Subcutaneous abdominal adipose tissue (tissue), 5 donors: ENCODE results near the gene TAOK2.
"Not testable (repeated sequence)": the region's sequence is repeated elsewhere in the genome, so short reads cannot be mapped to it uniquely, and the experiment has no call there.

Experiments
- H3K27ac ChIP-seq: one replicate; pipeline ENCODE4 v1.7.0; 2013; ENCODE audit warnings: low read depth, mild to moderate bottlenecking, inconsistent platforms, low read length, moderate library complexity
- H3K27me3 ChIP-seq, 5 donors: one replicate each; pipeline ENCODE4 v1.7.0; 2013; ENCODE audit warnings: low read length in 5 of 5, inconsistent platforms in 1 of 5; ENCODE audit not compliant: control insufficient read depth in 5 of 5, insufficient read depth in 4 of 5
- H3K36me3 ChIP-seq, 5 donors: one replicate each; pipeline ENCODE4 v1.7.0; 2013; ENCODE audit warnings: low read length in 5 of 5; ENCODE audit not compliant: control insufficient read depth in 5 of 5, insufficient read depth in 5 of 5
- H3K4me1 ChIP-seq, 5 donors: one replicate each; pipeline ENCODE4 v1.7.0; 2013; ENCODE audit warnings: low read length in 5 of 5, mild to moderate bottlenecking in 3 of 5, moderate library complexity in 1 of 5; ENCODE audit not compliant: control insufficient read depth in 5 of 5, insufficient read depth in 5 of 5
- H3K4me3 ChIP-seq, 5 donors: one replicate each; pipeline ENCODE4 v1.7.0; 2013; ENCODE audit warnings: low read length in 5 of 5, low read depth in 1 of 5
- H3K9ac ChIP-seq, 5 donors: one replicate each; pipeline ENCODE4 v1.7.0; 2013; ENCODE audit warnings: low read length in 5 of 5, mild to moderate bottlenecking in 4 of 5, moderate library complexity in 3 of 5
- H3K9me3 ChIP-seq, 5 donors: one replicate each; pipeline ENCODE4 v1.7.0; 2013; ENCODE audit warnings: low read length in 5 of 5; ENCODE audit not compliant: control insufficient read depth in 5 of 5
- donor health status: healthy.
- donor health status: healthy.
- donor health status: healthy.
- donor health status: healthy.
- donor health status: healthy.

TAOK2 gene

GRCh38 chr16:29973384-29974246 is at the start of gene TAOK2:
Gene TAOK2, plus strand, starts transcription at chr16:29973868. Its CDS starts 3,905 bp downstream, at chr16:29977773.
- H3K36me3 ChIP-seq: peaks cover under 1 to 36% (median 22%) of the 10 kb centered on the region in 5 donors
- peak within 1 kb of the TSS; percentile 81 to 93 (median 87) for H3K9ac ChIP-seq
- H3K27me3 ChIP-seq: no peaks in the 10 kb centered on the region
- H3K4me3 ChIP-seq: peak within 1 kb of the TSS; percentile 86 to 98 (median 90)
- peak within 1 kb of the TSS; percentile 69 for H3K27ac ChIP-seq
- H3K9me3 ChIP-seq: no peaks in the 10 kb centered on the region
- H3K4me1 ChIP-seq: peaks cover 12 to 53% (median 39%) of the 10 kb centered on the region in 5 donors

- Histone ChIP-seq H3K27ac (peak overlapping the region; percentile 37), H3K36me3 (peaks cover 7 to 27% (median 17%) of the 10 kb centered on the region in 5 donors), H3K9me3 (no peaks in the 10 kb centered on the region), H3K4me3 (peak overlapping the region; percentile 84 to 96 (median 90)), H3K27me3 (no peaks in the 10 kb centered on the region), H3K4me1 (peaks cover 11 to 22% (median 19%) of the 10 kb centered on the region in 5 donors), H3K9ac (peak overlapping the region; percentile 73 to 94 (median 82))
Measured at GRCh38 chr16:29925105-29925756, 48.4 kb upstream of the TAOK2 start.

GRCh38 chr16:29925781-29926710 is 47.6 kb upstream of the TAOK2 start, which contains the start of gene KCTD13:
Gene KCTD13, minus strand, starts transcription at chr16:29926226. Its CDS starts 193 bp downstream, at chr16:29926033.
- H3K4me1 ChIP-seq: peaks cover 11 to 22% (median 19%) of the 10 kb centered on the region in 5 donors
- no peaks in the 10 kb centered on the region for H3K27me3 ChIP-seq
- peak within 1 kb of the TSS; percentile 84 to 96 (median 90) for H3K4me3 ChIP-seq
- peak within 1 kb of the TSS; percentile 81 for H3K27ac ChIP-seq
- H3K9me3 ChIP-seq: no peaks in the 10 kb centered on the region
- H3K36me3 ChIP-seq: peaks cover under 1 to 19% (median 9%) of the 10 kb centered on the region in 5 donors
- peak within 1 kb of the TSS; percentile 77 to 94 (median 82) for H3K9ac ChIP-seq

GRCh38 chr16:29926711-29927052 is 47.0 kb upstream of the TAOK2 start:
- Histone ChIP-seq H3K27me3 (no peaks in the 10 kb centered on the region), H3K4me3 (peak overlapping the region; percentile 84 to 96 (median 89)), H3K9me3 (no peaks in the 10 kb centered on the region), H3K36me3 (peaks cover 0 to 13% (median 6%) of the 10 kb centered on the region in 5 donors), H3K9ac (peak overlapping the region; percentile 69 to 94 (median 81)), H3K4me1 (peaks cover 11 to 22% (median 19%) of the 10 kb centered on the region in 5 donors), H3K27ac (peak overlapping the region; percentile 81)

- H3K4me3 ChIP-seq: peak overlapping the region; percentile 84 to 96 (median 89)
- peaks cover 0 to 8% (median 6%) of the 10 kb centered on the region in 5 donors for H3K36me3 ChIP-seq
- H3K9ac ChIP-seq: peak overlapping the region; percentile 69 to 94 (median 81)
- no peaks in the 10 kb centered on the region for H3K9me3 ChIP-seq
- no peaks in the 10 kb centered on the region for H3K27me3 ChIP-seq
- H3K27ac ChIP-seq: peak overlapping the region; percentile 81
- H3K4me1 ChIP-seq: peaks cover 11 to 22% (median 19%) of the 10 kb centered on the region in 5 donors
Measured at GRCh38 chr16:29927070-29927905, 46.4 kb upstream of the TAOK2 start.

GRCh38 chr16:29931750-29932149 is 41.9 kb upstream of the TAOK2 start:
- H3K27ac ChIP-seq, H3K9me3 ChIP-seq, H3K4me1 ChIP-seq, H3K36me3 ChIP-seq, H3K27me3 ChIP-seq, H3K9ac ChIP-seq, H3K4me3 ChIP-seq: not testable (repeated sequence)

- Histone ChIP-seq H3K4me3 (no peak overlapping the region), H3K9me3 (no peaks in the 10 kb centered on the region), H3K27me3 (peaks cover 0 to 8% (median 0%) of the 10 kb centered on the region in 5 donors), H3K27ac (no peak overlapping the region), H3K36me3 (no peaks in the 10 kb centered on the region), H3K4me1 (no peaks in the 10 kb centered on the region), H3K9ac (no peak overlapping the region)
Measured at GRCh38 chr16:29940656-29941055, 33.0 kb upstream of the TAOK2 start.

GRCh38 chr16:29943846-29944799 is 29.5 kb upstream of the TAOK2 start:
- peak overlapping the region; percentile 46 for H3K27ac ChIP-seq
- no peaks in the 10 kb centered on the region for H3K4me1 ChIP-seq
- H3K9me3 ChIP-seq: no peaks in the 10 kb centered on the region
- H3K9ac ChIP-seq: no peak overlapping the region
- no peak overlapping the region for H3K4me3 ChIP-seq
- peaks cover 0 to 8% (median 0%) of the 10 kb centered on the region in 5 donors for H3K27me3 ChIP-seq
- H3K36me3 ChIP-seq: no peaks in the 10 kb centered on the region
